K562 treated with DMSO at 1 percent for 24 hours (cell line): ENCODE results near the gene SIRT4. TPM values are rescaled to one million over a fixed set of nuclear protein-coding genes. Genes with fewer than 3 reads are reported as not detected.

Experiments
- total RNA-seq: library from RNA; unstranded; fragments of 300-600 nt; gene quantifications from 2 replicates; pipeline ENCODE4 v1.2.3, GENCODE V29; 2022; ENCODE audit warnings: low read depth; ENCODE audit not compliant: insufficient read depth

The SIRT4 gene, protein sequence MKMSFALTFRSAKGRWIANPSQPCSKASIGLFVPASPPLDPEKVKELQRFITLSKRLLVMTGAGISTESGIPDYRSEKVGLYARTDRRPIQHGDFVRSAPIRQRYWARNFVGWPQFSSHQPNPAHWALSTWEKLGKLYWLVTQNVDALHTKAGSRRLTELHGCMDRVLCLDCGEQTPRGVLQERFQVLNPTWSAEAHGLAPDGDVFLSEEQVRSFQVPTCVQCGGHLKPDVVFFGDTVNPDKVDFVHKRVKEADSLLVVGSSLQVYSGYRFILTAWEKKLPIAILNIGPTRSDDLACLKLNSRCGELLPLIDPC
- total RNA-seq = 8.3 and 8.9 TPM in 2 replicates

GRCh38 chr12:120301962-120302815, at the start of gene SIRT4:
Gene SIRT4, plus strand, starts transcription at chr12:120302321. Its CDS starts 1,241 bp downstream, at chr12:120303562.

GRCh38 chr12:120265473-120266179, 36.5 kb upstream of the SIRT4 start, which contains the start of gene PXN:
Gene PXN, minus strand, starts transcription at chr12:120265730. Its CDS starts 101 bp downstream, at chr12:120265629.

GRCh38 chr12:120292661-120293531, 9.2 kb upstream of the SIRT4 start, which contains the start of gene RNU4-1:
Gene RNU4-1, minus strand, starts transcription at chr12:120293237.

DNA sequence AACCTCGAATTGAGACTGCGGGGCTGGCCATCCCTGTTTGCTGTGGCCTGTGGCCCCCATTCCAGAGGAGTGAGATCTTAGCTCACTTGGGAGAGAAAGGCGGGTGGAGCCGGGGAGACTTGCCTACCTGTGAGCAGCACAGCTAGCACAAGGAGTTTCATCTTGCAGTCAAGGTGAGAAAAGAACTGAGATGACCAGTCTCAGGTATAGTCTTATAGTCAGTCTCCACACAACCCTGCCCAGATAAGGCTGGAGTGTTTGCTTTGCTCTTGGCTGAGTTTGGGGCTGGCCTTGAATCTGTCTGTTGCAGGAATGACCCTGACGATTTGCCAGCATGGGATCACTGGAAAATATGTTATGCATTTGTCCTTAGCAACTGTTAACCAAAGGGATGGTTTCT, 25.5 kb downstream of the SIRT4 start, which contains the start of gene PLA2G1B:
Gene PLA2G1B (minus strand): TSS at position 187 of the 400 bp plus-strand sequence. CDS start 26 bp downstream, at position 161.

Other genes starting within 250 kb of the SIRT4 start
- 66.9 and 68.5 TPM in 2 replicates for gene RAB35, start 185.6 kb upstream of the SIRT4 start, total RNA-seq
- 66.3 and 72.0 TPM in 2 replicates for gene GCN1, start 107.6 kb upstream of the SIRT4 start, total RNA-seq
- gene RPLP0, start 101.2 kb upstream of the SIRT4 start, total RNA-seq = 8,094 and 8,248 TPM in 2 replicates
- gene PXN, start 36.6 kb upstream of the SIRT4 start, total RNA-seq = 98.4 and 108 TPM in 2 replicates
- not detected in 2 replicates for gene RNU4-2, start 10.4 kb upstream of the SIRT4 start, total RNA-seq
- gene RNU4-1, start 9.1 kb upstream of the SIRT4 start, total RNA-seq = not detected in 2 replicates
- not detected in 2 replicates for gene PLA2G1B, start 25.5 kb downstream of the SIRT4 start, total RNA-seq
- not detected in 2 replicates for gene MSI1, start 66.8 kb downstream of the SIRT4 start, total RNA-seq
- gene COX6A1, start 135.8 kb downstream of the SIRT4 start, total RNA-seq = 816 and 863 TPM in 2 replicates
- gene TRIAP1, start 144.1 kb downstream of the SIRT4 start, total RNA-seq = 23.4 and 27.7 TPM in 2 replicates
- gene GATC, start 144.1 kb downstream of the SIRT4 start, total RNA-seq = 14.8 and 16.9 TPM in 2 replicates
- 235 and 238 TPM in 2 replicates for gene SRSF9, start 167.4 kb downstream of the SIRT4 start, total RNA-seq
- 501 and 505 TPM in 2 replicates for gene DYNLL1, start 193.8 kb downstream of the SIRT4 start, total RNA-seq
- gene COQ5, start 226.8 kb downstream of the SIRT4 start, total RNA-seq = 30.7 and 32.5 TPM in 2 replicates
- 127 and 132 TPM in 2 replicates for gene RNF10, start 232.0 kb downstream of the SIRT4 start, total RNA-seq